ENCODE measurements around the gene ATR.
A peak's percentile ranks its signal among the peaks of the same experiment; 100 is the strongest.

DNA sequence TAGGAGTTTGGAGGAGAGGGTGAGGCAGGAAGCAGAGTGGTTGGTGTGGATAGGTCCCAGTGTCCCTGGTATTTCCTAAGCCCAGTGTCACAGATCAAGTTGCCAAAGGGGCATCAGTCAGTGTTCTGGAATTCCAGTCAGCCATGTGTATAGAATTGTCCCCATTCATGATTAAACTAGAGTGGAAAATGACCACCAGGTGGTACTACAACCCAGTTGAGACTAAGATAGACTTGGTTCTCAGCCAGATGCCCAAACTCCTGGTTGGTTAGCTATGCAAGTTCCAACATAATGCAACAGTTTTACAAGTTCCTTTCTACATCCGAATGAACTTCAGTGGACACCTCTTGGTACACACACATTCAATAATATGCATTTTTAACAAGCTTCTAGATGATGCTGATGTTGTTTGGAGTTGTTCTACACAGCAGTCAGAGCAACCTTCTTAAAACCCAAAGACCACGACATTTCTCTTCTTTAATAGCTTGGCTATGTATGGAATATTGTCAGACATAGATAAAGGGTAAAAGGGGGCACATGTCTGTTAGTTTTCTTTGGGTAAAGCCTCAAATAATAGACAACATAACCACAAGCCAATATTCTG is 8.4 kb upstream of the ATR start:
- TF ChIP-seq, protein P1, sequence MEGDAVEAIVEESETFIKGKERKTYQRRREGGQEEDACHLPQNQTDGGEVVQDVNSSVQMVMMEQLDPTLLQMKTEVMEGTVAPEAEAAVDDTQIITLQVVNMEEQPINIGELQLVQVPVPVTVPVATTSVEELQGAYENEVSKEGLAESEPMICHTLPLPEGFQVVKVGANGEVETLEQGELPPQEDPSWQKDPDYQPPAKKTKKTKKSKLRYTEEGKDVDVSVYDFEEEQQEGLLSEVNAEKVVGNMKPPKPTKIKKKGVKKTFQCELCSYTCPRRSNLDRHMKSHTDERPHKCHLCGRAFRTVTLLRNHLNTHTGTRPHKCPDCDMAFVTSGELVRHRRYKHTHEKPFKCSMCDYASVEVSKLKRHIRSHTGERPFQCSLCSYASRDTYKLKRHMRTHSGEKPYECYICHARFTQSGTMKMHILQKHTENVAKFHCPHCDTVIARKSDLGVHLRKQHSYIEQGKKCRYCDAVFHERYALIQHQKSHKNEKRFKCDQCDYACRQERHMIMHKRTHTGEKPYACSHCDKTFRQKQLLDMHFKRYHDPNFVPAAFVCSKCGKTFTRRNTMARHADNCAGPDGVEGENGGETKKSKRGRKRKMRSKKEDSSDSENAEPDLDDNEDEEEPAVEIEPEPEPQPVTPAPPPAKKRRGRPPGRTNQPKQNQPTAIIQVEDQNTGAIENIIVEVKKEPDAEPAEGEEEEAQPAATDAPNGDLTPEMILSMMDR (IDR thresholded peaks at IDR 0.05; ENCODE audit: insufficient read depth, low read depth, low read length), result peak; percentile 66
- no peak for TF ChIP-seq EZH2 (IDR thresholded peaks at IDR 0.05; ENCODE audit: insufficient read depth, low read length)

Measured in astrocyte (in vitro differentiated cells and primary cell).